Erythroblast (primary cell): Measurements from ENCODE around the gene MPRIP.
A peak's percentile ranks its signal among the peaks of the same experiment; 100 is the strongest.
"Not testable (repeated sequence)": the region's sequence is repeated elsewhere in the genome, so short reads cannot be mapped to it uniquely, and the experiment has no call there.

ENCODE experiments used
- DNase-seq, 2 experiments: peaks; one replicate each; lab custom pipeline; 2025; lab: John Stamatoyannopoulos, UW
- GATA1 ChIP-seq: IDR thresholded peaks from 2 replicates; pipeline ENCODE4 v1.6.1; 2011; ENCODE audit warnings: low read depth, mild to moderate bottlenecking, control low read depth, low read length, moderate library complexity
- POLR2A ChIP-seq: IDR thresholded peaks from 2 replicates; pipeline ENCODE4 v1.6.1; 2011; ENCODE audit warnings: mild to moderate bottlenecking, low read length

MPRIP gene

DNA sequence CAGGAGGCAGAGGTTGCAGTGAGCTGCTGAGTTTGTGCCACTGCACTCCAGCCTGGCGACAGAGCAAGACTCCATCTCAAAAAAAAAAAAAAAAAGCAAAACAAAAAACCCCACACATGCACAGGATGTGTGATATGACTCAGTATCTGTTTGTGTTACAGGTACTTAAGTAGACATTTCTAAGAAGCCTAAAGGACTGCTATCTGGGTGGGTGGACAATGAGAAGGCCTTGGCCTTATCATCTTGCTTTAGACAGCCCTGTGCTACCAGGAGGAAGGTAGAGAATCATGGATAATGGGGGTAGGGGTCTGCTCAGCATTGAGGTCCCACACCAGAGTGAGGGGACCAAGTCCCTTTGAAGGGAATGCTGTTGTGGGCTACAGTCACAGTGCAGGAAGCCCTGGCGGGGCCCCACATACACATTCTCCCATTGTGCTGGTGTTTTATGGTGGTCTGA lies 137.1 kb downstream of the MPRIP start:
- no peak for DNase-seq

DNA sequence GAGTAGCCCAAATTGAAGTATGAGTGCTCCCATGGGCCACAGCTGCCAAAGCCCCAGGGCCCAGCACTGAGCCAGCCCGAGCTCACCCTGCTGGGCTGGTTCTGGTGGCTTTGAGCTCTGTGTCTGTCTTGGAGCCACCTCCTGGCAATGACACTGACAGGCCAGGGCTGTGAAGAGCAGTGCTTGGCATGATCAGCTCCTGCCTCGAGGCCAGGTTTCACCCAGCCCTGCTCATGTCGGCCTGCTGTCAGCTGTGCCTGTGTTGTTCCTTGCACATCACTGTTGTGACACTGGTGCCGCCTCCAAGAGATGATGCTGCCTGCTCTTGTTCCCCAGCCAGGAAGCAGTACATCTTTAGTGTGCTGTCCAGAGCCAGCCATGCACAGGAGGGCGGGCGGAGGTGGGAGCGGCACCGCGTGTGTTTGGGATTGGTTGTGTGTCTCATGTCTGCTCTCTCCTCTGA lies 137.9 kb downstream of the MPRIP start:
- DNase-seq = no peak
- TF ChIP-seq POLR2A (no peak), GATA1 (no peak)

More for the DNA sequence above, 137.1 kb downstream of the MPRIP start:
- TF ChIP-seq POLR2A (no peak), GATA1 (no peak)

DNA sequence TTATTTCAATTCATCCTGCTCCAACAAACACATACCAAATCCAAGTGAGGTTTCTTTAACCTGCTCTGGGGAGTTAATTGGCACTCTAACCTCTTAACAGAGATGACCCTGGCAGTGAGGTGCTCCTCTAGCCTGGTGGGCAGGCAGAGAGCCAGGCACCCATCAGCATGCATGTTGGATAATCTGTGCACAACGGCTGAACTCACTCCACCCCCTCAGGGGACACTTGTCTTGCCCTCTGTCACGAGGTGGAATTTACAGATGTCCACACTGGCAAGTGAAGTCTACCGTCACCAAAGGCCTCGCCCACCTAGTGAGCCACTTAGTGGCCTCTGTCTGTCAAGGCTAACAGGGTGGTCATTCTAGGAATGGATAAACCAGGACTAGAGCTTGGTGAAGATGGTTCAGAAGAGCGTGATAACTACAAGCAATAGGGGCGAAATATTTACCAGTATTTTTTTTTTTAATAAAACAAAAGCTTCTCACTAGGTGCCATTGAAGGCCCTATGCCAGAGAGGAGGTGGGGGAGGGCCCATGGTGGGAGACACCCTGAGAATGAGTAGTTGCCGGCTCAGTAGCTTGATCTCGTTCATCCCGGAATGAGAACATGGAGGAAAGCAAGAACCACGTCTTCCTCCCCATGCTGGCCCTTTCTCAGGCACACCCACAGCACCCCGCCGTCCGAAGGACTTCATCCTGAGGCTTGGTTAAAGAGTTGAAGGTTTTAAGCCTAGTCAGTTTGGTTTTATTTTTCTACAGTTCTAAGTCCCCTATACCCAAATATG lies 138.7 kb downstream of the MPRIP start:
- TF ChIP-seq GATA1 (no peak), POLR2A (no peak)
- DNase-seq = no peak

DNA sequence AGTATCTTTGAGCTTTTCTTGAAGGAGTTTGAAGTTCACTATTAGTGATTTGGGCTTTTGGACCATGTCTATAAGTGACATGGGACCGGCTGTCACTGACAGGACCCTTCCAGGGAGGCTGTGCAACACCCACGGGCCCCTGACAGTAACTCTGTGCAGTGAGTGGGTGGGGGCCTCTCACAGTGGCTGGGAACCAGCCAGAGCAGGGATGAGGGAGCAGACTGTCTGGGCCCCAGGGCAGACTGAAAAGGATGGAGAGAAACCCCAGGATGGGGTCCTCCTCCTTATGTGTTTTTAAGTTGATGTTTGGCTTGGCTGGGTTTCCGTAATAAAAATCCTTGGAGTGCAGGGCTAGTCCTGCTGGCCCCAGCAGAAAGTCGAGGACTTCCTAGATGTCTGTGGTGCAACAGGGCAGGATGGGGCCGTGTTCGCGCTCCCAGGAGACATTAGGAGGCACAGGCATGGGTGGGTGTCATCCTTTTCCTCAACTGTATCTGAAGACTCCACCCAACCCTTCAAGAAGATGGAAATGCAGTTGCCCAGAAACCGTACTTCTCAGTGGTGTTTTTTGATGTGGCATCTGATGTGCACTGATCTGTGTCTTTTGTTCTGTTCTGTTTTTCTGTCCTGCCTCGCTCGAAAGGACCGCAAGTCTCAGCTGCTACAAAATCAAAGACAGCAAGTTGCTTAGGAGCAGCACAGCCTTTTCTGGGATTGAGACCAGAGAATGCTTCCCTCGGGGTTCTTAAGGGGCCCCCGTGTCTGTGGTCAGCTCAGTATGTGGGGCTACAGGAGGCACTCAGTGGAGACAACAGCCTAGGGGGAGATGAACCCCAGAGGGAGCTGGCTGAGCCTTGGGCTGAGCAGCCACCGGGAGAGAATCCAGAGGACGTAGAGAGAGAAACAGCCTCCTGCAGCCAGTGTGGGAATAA lies 139.7 kb downstream of the MPRIP start:
- TF ChIP-seq POLR2A (no peak), GATA1 (no peak)
- DNase-seq = no peak

DNA sequence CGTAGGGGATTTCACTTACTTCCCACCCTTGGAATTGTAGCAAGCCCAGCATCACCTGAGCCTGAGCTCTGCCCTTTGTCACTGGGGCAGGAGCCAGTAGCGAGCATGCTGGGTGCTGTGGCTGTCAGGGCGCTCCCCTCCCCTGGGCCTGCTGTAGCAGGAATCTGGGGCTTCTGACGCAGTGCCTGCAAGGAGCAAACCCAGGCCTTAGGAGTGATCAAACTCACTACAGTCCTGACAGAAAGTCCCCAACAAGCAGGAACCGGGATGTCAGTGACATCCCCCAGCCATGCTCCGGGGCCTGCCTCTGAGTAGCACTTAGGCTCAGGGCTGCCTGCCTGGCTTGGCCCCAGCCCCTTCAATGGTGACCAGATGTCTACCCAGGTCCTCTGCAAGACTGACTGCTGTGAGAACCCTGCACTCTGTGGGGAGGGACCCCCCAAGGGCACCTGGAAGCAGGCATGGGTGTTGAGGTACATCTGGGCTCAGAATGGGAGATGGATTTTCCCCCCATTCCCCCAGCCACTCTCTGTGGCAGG lies 140.4 kb downstream of the MPRIP start:
- DNase-seq = no peak
- TF ChIP-seq POLR2A (no peak), GATA1 (no peak)

DNA sequence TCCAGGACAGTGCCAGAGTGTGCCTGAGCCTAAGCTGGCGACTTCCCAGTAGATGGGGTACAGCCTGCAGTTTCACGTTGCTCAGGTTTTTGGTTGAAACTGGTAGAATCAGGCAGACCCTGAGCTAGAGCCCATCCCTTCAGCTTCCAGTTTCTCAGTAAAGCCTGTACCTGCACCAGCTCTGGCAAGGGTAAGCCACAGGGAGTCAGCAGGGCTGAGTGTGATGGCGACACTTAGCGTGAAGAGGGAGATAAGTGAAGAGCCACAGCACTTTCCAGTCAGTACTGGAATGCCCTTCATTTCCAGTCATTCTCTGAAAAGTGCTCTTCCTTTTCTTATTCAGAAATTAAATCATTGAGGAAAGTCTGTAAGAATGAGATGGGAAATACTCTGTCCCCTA lies 141.5 kb downstream of the MPRIP start:
- TF ChIP-seq POLR2A (no peak), GATA1 (no peak)
- no peak for DNase-seq

DNA sequence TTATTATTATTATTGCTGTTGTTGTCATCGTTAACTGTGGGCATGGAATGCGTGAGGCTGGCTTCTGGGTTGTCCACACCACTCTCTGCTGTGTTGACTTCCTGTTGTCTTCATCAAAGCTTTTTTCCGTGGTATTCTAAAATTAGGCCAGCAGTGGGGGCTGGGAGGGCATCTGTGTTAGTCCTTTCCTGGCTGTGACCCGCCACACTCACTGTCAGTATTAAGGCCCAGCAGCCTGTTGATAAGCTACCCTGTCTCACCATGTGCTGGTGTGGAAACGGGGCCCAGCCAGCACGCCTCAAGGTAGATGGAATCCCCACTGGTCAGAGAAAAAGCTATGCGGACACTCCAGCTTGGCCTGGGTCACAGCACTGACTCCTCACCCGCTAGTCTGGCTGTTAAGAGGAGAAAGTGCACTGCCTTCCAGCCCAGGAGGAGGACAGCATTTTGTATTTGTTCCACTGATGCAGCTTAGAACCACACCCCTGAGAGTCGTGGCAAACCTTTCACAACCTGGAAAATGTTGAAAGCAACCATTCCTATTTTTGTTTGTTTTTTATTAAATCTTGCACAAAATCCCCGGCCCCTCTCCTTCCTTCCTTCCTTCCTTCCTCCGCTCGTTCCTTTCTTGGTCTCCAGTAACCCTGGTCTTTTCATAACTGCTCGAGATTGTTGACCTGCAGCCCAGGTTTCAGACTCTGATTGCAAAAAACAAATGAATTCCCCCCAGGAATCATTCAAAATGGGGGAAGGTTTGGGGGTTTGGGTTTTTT lies 142.9 kb downstream of the MPRIP start:
- DNase-seq = not testable (repeated sequence)

DNA sequence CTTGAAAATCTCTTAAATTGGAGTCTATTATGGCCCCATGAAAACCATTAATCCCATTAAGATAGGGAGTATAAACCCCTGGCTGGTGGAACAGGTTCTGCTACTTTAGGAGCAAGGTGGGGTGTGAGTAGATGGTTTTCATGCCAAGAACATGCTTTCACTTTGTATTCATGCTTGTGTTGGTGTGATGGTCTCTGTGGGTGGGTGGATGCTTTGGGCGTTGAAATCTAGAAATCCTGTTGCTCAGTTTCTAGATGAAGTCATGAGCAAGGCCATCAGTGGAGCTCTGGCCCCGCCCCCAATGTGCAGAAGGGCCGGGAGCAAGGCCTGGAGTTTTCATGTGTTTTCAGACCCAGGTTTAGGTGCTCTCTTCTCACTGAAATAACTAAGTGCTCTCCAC lies 143.8 kb downstream of the MPRIP start:
- peak in 1 of 2 experiments; percentile 17 for DNase-seq
- TF ChIP-seq POLR2A = no peak
- no peak for TF ChIP-seq GATA1

DNA sequence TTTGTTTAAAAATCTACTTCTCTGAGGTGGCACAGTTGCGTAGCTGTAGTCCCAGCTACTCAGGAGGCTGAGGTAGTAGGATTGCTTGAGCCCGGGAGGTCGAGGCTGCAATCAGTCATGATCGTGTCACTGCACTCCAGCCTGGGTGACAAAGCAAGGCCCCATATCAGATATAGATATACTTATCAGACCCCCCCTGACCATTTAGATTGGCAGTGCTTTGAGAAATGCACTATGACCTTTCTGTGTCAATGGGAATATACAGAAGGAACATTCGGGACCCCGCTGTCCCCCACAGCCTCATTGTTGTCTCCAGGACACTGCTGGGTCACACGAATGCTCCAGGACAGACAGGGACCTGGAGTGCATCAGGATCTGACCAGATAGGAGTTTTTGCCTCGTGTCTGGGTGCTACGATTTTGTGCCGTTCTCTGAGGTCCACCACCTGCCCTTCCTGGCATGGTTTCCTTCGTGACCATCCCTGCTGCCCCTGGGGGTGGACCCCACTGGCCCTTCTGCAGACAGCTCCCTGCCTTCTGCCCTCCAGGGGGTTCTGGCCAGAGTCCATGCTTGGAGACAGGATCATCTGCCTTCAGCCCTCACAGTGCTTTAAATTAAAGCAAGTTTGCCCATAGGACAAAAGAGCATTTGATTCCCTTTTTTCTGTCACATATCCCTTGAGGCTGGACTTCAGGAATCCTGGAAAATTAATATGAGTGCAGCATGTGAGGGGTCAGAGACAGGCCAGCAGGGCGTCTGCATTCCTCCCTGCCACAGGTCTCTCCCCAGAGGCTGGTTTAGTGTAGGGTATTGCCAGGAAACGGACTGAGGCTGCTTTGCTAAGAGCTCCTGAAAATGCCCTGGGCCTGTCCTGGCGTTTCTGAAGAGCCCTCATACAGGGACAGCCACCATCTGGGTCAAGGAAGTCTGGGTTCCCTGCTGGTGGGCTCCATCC lies 144.6 kb downstream of the MPRIP start:
- no peak for DNase-seq
- TF ChIP-seq GATA1 (no peak), POLR2A (no peak)

DNA sequence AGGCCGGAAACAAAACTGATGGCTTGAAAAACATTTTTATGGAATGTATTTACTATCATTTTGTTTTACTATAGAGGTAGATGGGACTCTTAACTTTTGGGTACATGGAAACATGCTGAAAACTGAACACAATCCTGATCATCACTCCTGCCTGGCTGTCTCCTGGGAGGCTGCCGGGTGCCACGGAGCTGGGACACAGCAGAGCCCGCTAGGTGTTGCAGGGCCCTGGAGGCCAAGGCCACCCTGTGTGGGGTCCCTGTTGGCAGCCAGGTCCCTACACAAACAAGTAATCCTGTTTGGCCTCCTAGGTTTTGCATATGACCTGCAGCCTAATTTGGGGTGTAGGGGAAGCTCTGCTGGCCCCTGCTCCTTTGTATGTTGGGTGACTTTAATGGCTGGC lies 146.3 kb downstream of the MPRIP start:
- no peak for TF ChIP-seq GATA1
- TF ChIP-seq POLR2A = no peak
- no peak for DNase-seq

DNA sequence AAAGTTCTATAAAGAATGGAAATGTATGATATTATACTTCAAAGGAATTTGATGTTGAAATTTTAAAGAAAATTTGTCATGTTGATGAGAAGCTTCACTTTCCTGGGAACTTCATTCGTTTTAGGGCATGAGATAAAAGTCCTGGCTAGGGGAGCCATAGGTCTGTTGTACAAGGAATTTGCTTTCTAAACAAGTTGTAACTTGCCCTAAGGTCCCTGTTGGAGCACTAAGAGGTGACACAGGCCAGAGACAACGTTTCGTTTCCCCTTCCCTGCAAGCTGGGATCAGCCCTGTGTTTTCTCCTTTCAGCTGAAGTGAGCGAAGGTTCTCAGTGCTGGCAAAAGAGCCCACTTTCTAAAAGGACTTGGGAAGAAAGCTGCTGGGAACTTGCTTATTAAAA lies 147.3 kb downstream of the MPRIP start:
- TF ChIP-seq POLR2A = no peak
- no peak for TF ChIP-seq GATA1
- DNase-seq = no peak

DNA sequence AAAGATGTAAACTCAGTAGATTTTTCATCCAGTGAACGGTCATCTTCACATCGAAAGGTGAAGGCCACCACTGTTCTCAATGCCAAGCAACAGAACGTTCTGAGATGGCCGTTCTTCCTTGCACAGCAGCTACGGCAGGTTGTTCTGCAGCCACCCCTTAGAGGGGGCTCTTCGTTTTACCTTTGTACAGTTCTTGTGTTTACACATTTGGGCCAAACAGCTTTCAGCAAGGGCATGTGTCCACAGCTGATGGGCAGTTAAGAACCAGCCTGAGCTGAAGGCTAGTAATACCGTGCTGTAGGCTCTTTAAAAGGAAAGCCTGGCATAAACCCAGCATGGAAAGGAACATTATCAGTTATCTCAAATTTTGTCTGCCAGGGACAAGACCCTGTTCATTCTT lies 147.9 kb downstream of the MPRIP start:
- TF ChIP-seq GATA1 = no peak
- no peak for TF ChIP-seq POLR2A
- DNase-seq = no peak
